Psoas muscle (tissue), 8 donors: ENCODE data around the gene GPR17. TPM values are rescaled to one million over a fixed set of nuclear protein-coding genes. Genes with fewer than 3 reads are reported as not detected.
A peak's percentile ranks its signal among the peaks of the same experiment; 100 is the strongest.

Experiments
- ATAC-seq, 4 donors: fragments of 200-7000 bp; cut with Tn5 transposase; one replicate each; pipeline ENCODE4 v1.9.1; 2020; ENCODE audit warnings: moderate library complexity in 3 of 4, mild to moderate bottlenecking in 2 of 4
- DNase-seq, 2 donors: peaks; one replicate each; pipeline ENCODE4 v3.0.0-alpha.2; 2020
- H3K27ac ChIP-seq: fragments of 200-600 bp; one replicate; pipeline ENCODE4 v1.8.0; 2022
- H3K27me3 ChIP-seq, 3 donors: fragments of 200-600 bp in 1 of 3; one replicate each; pipeline versions ENCODE4 v1.6.1 to v1.8.0; 2013 to 2022; ENCODE audit warnings: low read length in 2 of 3, mild to moderate bottlenecking in 2 of 3, moderate library complexity in 1 of 3; ENCODE audit not compliant: insufficient read depth in 3 of 3
- H3K36me3 ChIP-seq, 2 donors: fragments of 200-600 bp in 1 of 2; one replicate each; pipeline versions ENCODE4 v1.6.1 to v1.8.0; 2013 to 2022; ENCODE audit warnings: low read depth in 1 of 2, mild to moderate bottlenecking in 1 of 2, moderate library complexity in 1 of 2; ENCODE audit not compliant: insufficient read depth in 1 of 2
- H3K4me1 ChIP-seq: fragments of 200-600 bp; one replicate; pipeline ENCODE4 v1.8.0; 2022
- H3K4me3 ChIP-seq: fragments of 200-600 bp; one replicate; pipeline ENCODE4 v1.8.0; 2022; ENCODE audit warnings: mild to moderate bottlenecking
- H3K9me3 ChIP-seq: fragments of 200-600 bp; one replicate; pipeline ENCODE4 v1.8.0; 2022
- CTCF ChIP-seq: fragments of 200-600 bp; IDR thresholded peaks from one replicate; pipeline ENCODE4 v1.8.0; 2022; ENCODE audit warnings: antibody characterized with exemption
- WGBS, 3 donors: extraction: QIAGEN DNeasy Blood & Tissue Kit; methylation state at CpG; one replicate each; pipeline versions ENCODE4 v1.1.6 to v1.1.7; 2013; 5-methylcytosine and 5-hydroxymethylcytosine counted together
- intact Hi-C, 2 donors: fragments of 100-400 bp; cut with DNase I; formaldehyde crosslinking; loops; one replicate each; pipeline versions ENCODE4 v1.11.0 to v1.14.2; 2022
- polyA plus RNA-seq, 3 donors: library from polyadenylated mRNA; stranded (reverse); fragments of 200-250 nt; gene quantifications; one replicate each; pipeline ENCODE4 v1.2.3, GENCODE V29; 2013
- total RNA-seq, 4 donors: library from RNA; stranded (reverse); fragmentation: NEBNext Ultra II Directional in 2 of 4; extraction: Animal tissue kit (Norgen Biotek cat#: 25700) in 2 of 4; gene quantifications; one replicate each; pipeline versions ENCODE4 v1.2.1 to v1.2.4, GENCODE V29; 2021 to 2023
- donor health status: healthy with polysubstance abuse.
- donor health status: DM: no; HTN: no; CAD: no; lungs with moderate emphysema.
- donor health status: Bipolar disorder and iron deficiency.
- donor health status: healthy.
- donor health status: DM: yes; HTN: yes; CAD: no.
- donor health status: DM: no; HTN: no; CAD: no.
- donor health status: DM: no; HTN: no; CAD: no.
- donor health status: DM: yes; HTN: yes; CAD: no.

Gene GPR17
- total and polyA plus RNA-seq, 7 donors = 0.14 to 0.35 (median 0.19) TPM; not detected in 3

- H3K9me3 ChIP-seq = no peaks in the 10 kb centered on the region
- intact Hi-C loops = loop anchor here in 1 of 2 donors (5.0 kb wide), 1 partner anchor 110 kb away; the partner anchor contains the start of gene WDR33
- peaks cover 2 to 19% of the 10 kb centered on the region in 2 donors for H3K36me3 ChIP-seq
- ATAC-seq (peak; percentile 62 to 68 (median 65)), DNase-seq (peak; percentile 82 to 93)
- peak overlapping the region; percentile 99 for H3K27ac ChIP-seq
- WGBS, 3 donors = 0% methylated on average over 65 to 108 of the region's 108 CpGs
- TF ChIP-seq CTCF = peak; percentile 38
- no peaks in the 10 kb centered on the region for H3K27me3 ChIP-seq
- peak overlapping the region; percentile 82 for H3K4me3 ChIP-seq
- H3K4me1 ChIP-seq = peaks cover 35% of the 10 kb centered on the region
Measured at GRCh38 chr2:127701651-127702394, 55.9 kb downstream of the GPR17 start.

Other genes with a start within 250 kb of the GPR17 start
- under 1 TPM in 1 of 4 donors, not detected in 3; 0.60 TPM for gene PROC, start 227.7 kb upstream of the GPR17 start, total RNA-seq
- under 1 TPM in 1 of 3 donors, not detected in 2; 0.05 TPM for gene PROC, start 227.7 kb upstream of the GPR17 start, polyA plus RNA-seq
- 10 to 100 TPM; 54.2 to 69.0 (median 62.7) TPM for gene IWS1, start 119.7 kb upstream of the GPR17 start, total RNA-seq
- 10 to 100 TPM; 47.6 to 77.2 (median 59.3) TPM for gene IWS1, start 119.7 kb upstream of the GPR17 start, polyA plus RNA-seq
- gene MYO7B, start 110.5 kb upstream of the GPR17 start, total RNA-seq = under 1 TPM; 0.28 to 0.55 (median 0.51) TPM
- gene MYO7B, start 110.5 kb upstream of the GPR17 start, polyA plus RNA-seq = under 1 TPM; 0.44 to 0.61 (median 0.47) TPM
- 10 to 100 TPM in 3 of 4 donors, 1 to 10 TPM in 1; 9.3 to 31.8 (median 20.5) TPM for gene LIMS2, start 29.4 kb downstream of the GPR17 start, total RNA-seq
- 10 to 100 TPM; 12.1 to 16.4 (median 12.9) TPM for gene LIMS2, start 29.4 kb downstream of the GPR17 start, polyA plus RNA-seq
- gene SFT2D3, start 55.3 kb downstream of the GPR17 start, total RNA-seq = 1 to 10 TPM; 1.6 to 3.7 (median 2.1) TPM
- 1 to 10 TPM; 1.5 to 4.1 (median 2.5) TPM for gene SFT2D3, start 55.3 kb downstream of the GPR17 start, polyA plus RNA-seq
- 10 to 100 TPM; 32.7 to 38.9 (median 34.9) TPM for gene WDR33, start 165.0 kb downstream of the GPR17 start, total RNA-seq
- 10 to 100 TPM; 11.2 to 18.5 (median 13.9) TPM for gene WDR33, start 165.0 kb downstream of the GPR17 start, polyA plus RNA-seq
- 10 to 100 TPM; 33.6 to 49.8 (median 48.4) TPM for gene POLR2D, start 212.0 kb downstream of the GPR17 start, total RNA-seq
- 10 to 100 TPM; 22.2 to 63.0 (median 48.0) TPM for gene POLR2D, start 212.0 kb downstream of the GPR17 start, polyA plus RNA-seq
- 10 to 100 TPM in 3 of 4 donors, 1 to 10 TPM in 1; 6.7 to 14.7 (median 12.4) TPM for gene AMMECR1L, start 239.8 kb downstream of the GPR17 start, total RNA-seq
- gene AMMECR1L, start 239.8 kb downstream of the GPR17 start, polyA plus RNA-seq = 10 to 100 TPM in 1 of 3 donors, 1 to 10 TPM in 2; 6.2 to 14.8 (median 8.3) TPM